ENCODE results near the gene TMC8.
A peak's percentile ranks its signal among the peaks of the same experiment; 100 is the strongest.
"Not testable (repeated sequence)": the region's sequence is repeated elsewhere in the genome, so short reads cannot be mapped to it uniquely, and the experiment has no call there.

TMC8 gene

GRCh38 chr17:78137392-78138203 is 7.0 kb downstream of the TMC8 start:
- DNase-seq (ENCODE audit: low spot score), result no peak
- in situ Hi-C loops (cut with MboI; ENCODE audit: low sequenced_read_pairs, unreplicated experiment), result no loop called here
- peak; percentile 47 for TF ChIP-seq CTCF (IDR thresholded peaks at IDR 0.05; ENCODE audit: borderline replicate concordance, control extremely low read depth, extremely low read depth, insufficient read depth, missing control alignments)

- no peak for TF ChIP-seq CTCF (IDR thresholded peaks at IDR 0.05; ENCODE audit: borderline replicate concordance, control extremely low read depth, extremely low read depth, insufficient read depth, missing control alignments)
- no peak for DNase-seq (ENCODE audit: low spot score)
- in situ Hi-C loops (cut with MboI; ENCODE audit: low sequenced_read_pairs, unreplicated experiment), result no loop called here
These were observed 7.9 kb downstream of the TMC8 start for GRCh38 chr17:78138204-78139060.

DNA sequence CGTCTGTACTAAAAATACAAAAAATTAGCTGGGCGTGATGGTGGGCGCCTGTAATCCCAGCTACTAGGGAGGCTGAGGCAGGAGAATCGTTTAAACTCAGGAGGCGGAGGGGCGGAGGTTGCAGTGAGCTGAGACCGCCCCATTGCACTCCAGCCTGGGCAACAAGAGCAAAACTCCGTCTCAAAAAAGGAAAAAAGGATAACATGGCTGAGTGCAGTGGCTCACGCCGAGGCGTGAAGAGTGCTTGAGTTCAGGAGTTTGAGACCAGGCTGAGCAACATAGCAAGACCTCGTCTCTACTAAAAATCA is 9.2 kb downstream of the TMC8 start:
- in situ Hi-C loops (cut with MboI; ENCODE audit: low sequenced_read_pairs, unreplicated experiment); DNase-seq (ENCODE audit: low spot score): not testable (repeated sequence)

DNA sequence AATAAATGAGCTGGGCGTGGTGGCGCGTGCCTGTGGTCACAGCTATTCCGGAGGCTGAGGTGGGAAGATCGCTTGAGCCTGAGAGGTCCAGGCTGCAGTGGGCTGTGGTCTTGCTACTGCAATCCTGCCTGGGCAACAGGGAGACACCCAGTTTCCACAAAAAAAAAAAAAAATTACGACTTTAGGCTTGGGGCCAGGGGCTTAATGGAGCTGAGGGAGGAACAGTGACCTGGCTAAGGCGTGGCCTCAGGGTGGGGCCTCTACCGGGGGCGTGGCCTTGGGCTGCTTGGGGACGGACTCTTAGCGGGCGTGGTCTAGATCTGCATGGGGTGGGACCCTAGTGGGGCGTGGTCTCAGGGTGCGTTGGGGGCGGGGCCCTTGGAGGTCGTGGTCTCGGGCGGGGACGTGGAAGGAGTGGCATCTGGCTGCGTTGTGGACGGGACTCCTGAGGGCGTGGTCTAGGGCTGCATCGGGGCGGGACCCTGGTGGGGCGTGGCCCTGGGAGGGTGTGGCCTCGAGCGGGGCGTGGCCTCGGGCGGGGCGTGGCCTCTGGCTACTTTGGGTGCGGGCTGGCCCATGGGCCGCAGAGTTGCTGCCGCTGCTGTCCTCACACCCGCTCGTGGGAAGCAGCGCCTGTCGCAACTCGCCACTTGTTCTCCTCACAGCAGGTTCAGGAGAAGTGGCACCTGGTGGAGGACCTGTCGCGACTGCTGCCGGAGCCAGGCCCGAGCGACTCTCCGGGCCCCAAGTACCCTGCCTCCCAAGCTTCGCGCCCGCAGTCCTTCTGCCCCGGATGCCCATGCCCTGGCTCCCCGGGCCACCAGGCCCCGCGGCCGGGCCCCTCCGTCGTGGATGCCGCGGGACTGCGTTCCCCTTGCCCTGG is 9.8 kb downstream of the TMC8 start:
- no peak for TF ChIP-seq CTCF (IDR thresholded peaks at IDR 0.05; ENCODE audit: borderline replicate concordance, control extremely low read depth, extremely low read depth, insufficient read depth, missing control alignments)
- in situ Hi-C loops (cut with MboI; ENCODE audit: low sequenced_read_pairs, unreplicated experiment), result no loop called here
- DNase-seq (ENCODE audit: low spot score), result peak; percentile 98

DNA sequence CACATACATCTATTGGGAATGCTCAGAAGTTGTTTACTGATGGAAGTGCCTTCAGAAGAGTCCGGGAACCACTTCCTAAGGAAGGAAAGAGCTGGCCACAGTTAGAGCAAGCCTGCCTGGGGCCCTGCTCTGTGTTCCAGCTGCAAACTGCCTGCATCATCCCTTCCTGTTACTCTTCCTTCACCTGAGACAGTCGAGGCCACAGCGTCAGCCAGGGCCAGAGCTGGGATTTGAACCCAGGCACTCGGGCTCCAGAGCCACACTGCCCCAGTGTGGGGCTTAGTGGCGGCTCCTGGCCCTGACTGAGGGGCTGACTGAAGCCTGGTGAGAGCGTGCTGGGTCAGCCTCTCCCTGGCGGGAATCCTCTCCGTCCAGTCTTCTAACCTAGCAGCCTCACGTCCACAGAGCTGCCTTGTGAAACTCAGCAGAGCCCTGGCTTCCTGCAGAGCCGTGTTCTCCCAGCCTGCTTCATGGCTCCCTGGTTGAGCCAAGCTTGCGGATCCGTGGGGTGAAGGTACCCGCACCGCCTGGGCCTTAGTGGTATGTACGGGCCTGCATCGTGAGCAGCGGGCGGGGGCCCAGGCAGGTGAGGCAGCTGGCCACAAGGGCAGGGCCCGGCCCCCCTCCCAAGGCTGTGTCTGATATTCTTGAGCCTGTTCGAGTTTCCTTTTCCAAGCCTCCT is 11.0 kb downstream of the TMC8 start:
- in situ Hi-C loops (cut with MboI; ENCODE audit: low sequenced_read_pairs, unreplicated experiment), result no loop called here
- no peak for TF ChIP-seq CTCF (IDR thresholded peaks at IDR 0.05; ENCODE audit: borderline replicate concordance, control extremely low read depth, extremely low read depth, insufficient read depth, missing control alignments)
- DNase-seq (ENCODE audit: low spot score), result no peak

GRCh38 chr17:78142119-78142861 is 11.7 kb downstream of the TMC8 start:
- no peak for TF ChIP-seq CTCF (IDR thresholded peaks at IDR 0.05; ENCODE audit: borderline replicate concordance, control extremely low read depth, extremely low read depth, insufficient read depth, missing control alignments)
- in situ Hi-C loops (cut with MboI; ENCODE audit: low sequenced_read_pairs, unreplicated experiment), result no loop called here
- no peak for DNase-seq (ENCODE audit: low spot score)

Data from GM13976 (cell line).